Measurements from ENCODE around the gene MRPL41. TPM values are rescaled to one million over a fixed set of nuclear protein-coding genes. Genes with fewer than 3 reads are reported as not detected.

Gene MRPL41
- 100 to 1,000 TPM in 2 of 4 donors, 10 to 100 TPM in 2; 33.7 to 166 (median 109) TPM for polyA plus RNA-seq
- long read RNA-seq, donor 1, transcript MRPL41-201 (2 exons, 1,262 nt), result major isoform, 69 of 69 reads
- long read RNA-seq, donor 1, partial matches to known transcripts, result 0 of 69 reads
- long read RNA-seq, donor 1, other reads (novel, unspliced or antisense), result 0 of 69 reads
- long read RNA-seq, donor 2, transcript MRPL41-201 (2 exons, 1,262 nt), result major isoform, 24 of 29 reads
- long read RNA-seq, donor 2, partial matches to known transcripts, result 5 of 29 reads
- long read RNA-seq, donor 2, other reads (novel, unspliced or antisense), result 0 of 29 reads
- long read RNA-seq, donor 3, transcript MRPL41-201 (2 exons, 1,262 nt), result major isoform, 28 of 28 reads
- long read RNA-seq, donor 3, partial matches to known transcripts, result 0 of 28 reads
- long read RNA-seq, donor 3, other reads (novel, unspliced or antisense), result 0 of 28 reads
- long read RNA-seq, donor 4, result 0 reads
- long read RNA-seq, donor 5, transcript MRPL41-201 (2 exons, 1,262 nt), result major isoform, 25 of 30 reads
- long read RNA-seq, donor 5, partial matches to known transcripts, result 5 of 30 reads
- long read RNA-seq, donor 5, other reads (novel, unspliced or antisense), result 0 of 30 reads
- long read RNA-seq, donor 6, transcript MRPL41-201 (2 exons, 1,262 nt), result major isoform, 26 of 31 reads
- long read RNA-seq, donor 6, partial matches to known transcripts, result 5 of 31 reads
- long read RNA-seq, donor 6, other reads (novel, unspliced or antisense), result 0 of 31 reads
- long read RNA-seq, donor 7, result 0 reads
- long read RNA-seq, donor 8, transcript MRPL41-201 (2 exons, 1,262 nt), result major isoform, 9 of 9 reads
- long read RNA-seq, donor 8, partial matches to known transcripts, result 0 of 9 reads
- long read RNA-seq, donor 8, other reads (novel, unspliced or antisense), result 0 of 9 reads
- long read RNA-seq, donor 9, transcript MRPL41-201 (2 exons, 1,262 nt), result major isoform, 13 of 13 reads
- long read RNA-seq, donor 9, partial matches to known transcripts, result 0 of 13 reads
- long read RNA-seq, donor 9, other reads (novel, unspliced or antisense), result 0 of 13 reads
- long read RNA-seq, donor 10, transcript MRPL41-201 (2 exons, 1,262 nt), result major isoform, 55 of 60 reads
- long read RNA-seq, donor 10, partial matches to known transcripts, result 5 of 60 reads
- long read RNA-seq, donor 10, other reads (novel, unspliced or antisense), result 0 of 60 reads

DNA sequence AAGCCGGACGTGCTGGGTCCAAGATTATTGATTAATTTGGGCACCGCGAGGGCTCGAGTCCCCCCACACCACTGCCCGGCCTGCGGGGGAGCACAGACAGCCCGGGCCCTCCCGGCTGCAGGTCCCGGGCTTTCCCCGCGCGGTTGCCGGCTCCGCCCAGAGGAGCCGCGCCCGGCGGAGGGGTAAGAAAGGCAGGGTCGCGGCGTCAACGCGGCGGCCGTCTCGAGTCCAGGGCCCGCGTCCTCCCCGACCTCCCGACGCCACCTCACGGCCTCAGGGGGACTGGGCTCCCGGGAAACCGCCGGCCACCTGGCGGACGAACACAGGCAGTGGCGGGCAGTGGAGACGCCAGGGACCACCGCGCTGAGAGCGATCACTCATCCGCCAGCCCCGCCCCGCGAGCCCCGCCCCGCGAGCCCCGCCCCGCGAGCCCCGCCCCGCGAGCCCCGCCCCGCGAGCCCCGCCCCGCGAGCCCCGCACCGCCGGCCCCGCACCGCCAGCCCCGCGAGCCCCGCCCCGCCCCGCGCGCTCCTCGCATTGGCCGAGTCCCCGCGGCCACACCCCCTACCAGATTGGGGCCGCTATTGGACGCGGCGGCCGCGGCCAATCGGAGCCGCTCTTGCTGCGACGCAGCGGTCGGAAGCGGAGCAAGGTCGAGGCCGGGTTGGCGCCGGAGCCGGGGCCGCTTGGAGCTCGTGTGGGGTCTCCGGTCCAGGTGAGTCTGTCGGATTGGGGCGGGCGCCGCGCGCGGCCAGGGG lies at the start of gene MRPL41:
MRPL41 (plus strand) TSS at position 616 of the 758 bp plus-strand sequence. CDS start 203 bp downstream, outside the sequence.
- no peaks in the 10 kb centered on the region for H3K27me3 ChIP-seq (ENCODE audit: control insufficient read depth in 3 of 3, insufficient read depth in 3 of 3, low read length in 3 of 3)
- DNase-seq (peak; percentile 92 to 95), FAIRE-seq (no peak)
- peak within 1 kb of the TSS; percentile 70 to 82 (median 71) for H3K4me3 ChIP-seq (ENCODE audit: low read depth in 1 of 3, low read length in 3 of 3)
- H3K36me3 ChIP-seq (ENCODE audit: control insufficient read depth in 3 of 3, insufficient read depth in 2 of 3, low read depth in 1 of 3, low read length in 3 of 3), result peaks cover 0 to 32% (median 0%) of the 10 kb centered on the region in 3 donors
- H3K27ac ChIP-seq (ENCODE audit: low read depth in 1 of 3, low read length in 2 of 3), result peak within 1 kb of the TSS; percentile 67 to 88 (median 82)
- H3K9me3 ChIP-seq (ENCODE audit: control insufficient read depth in 2 of 2, insufficient read depth in 1 of 2, low read depth in 1 of 2, low read length in 1 of 2), result peaks cover 0 to 2% of the 10 kb centered on the region in 2 donors
- H3K4me1 ChIP-seq (ENCODE audit: control insufficient read depth in 3 of 3, insufficient read depth in 2 of 3, low read depth in 1 of 3, low read length in 2 of 3), result peaks cover 0 to 15% (median 4%) of the 10 kb centered on the region in 3 donors
- WGBS, 3 donors, result 0 to 1% (median 0%) methylated on average over 40 to 106 of the region's 106 CpGs

DNA sequence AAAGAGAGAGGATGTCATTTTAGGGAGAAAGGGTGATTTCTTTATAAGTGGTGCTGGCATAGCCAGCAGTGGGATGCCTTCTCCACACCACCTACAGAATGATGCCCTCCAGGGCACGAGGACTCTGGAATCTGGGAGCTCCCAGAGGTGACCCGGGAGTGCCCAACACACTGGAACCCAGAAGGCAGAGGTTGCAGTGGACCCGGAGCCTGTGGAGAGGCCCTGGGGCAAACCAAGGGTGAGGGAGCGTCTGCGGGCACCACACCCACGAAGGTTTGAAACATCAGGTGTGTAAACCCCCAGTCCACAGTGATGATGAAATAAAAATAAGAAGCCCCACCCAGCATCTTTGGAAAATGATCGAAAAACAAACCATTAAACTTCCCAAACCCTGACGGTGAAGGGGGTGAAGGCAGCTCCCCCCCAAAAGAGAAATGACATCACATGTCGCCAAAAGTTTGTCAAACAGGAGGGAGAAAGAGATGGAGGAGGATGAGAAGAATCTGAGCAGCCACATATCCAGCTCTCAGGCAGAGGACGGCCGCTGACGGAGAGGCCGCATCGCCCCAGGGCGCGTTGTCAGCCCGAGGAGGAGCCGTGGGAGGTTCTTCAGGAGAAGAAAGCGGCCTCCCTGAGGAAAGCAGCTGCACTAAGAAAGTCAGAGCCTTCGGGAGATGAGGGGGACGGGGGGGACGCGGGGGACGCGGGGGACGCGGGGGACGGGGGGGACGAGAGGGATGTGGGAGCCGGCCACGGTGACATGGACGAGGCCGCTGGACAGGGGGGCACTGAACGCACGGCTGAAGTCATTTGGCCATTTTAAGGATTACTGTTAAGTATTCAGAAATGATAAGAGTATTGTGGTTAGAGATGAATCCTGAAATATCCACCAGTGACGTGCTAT lies 49.4 kb upstream of the MRPL41 start:
- FAIRE-seq, result no peak
- no peaks in the 10 kb centered on the region for H3K27me3 ChIP-seq (ENCODE audit: control insufficient read depth in 3 of 3, insufficient read depth in 3 of 3, low read length in 3 of 3)
- no peak for DNase-seq
- 64 to 81% (median 64%) methylated on average over 29 to 36 of the region's 36 CpGs for WGBS, 3 donors
- no peak overlapping the region for H3K27ac ChIP-seq (ENCODE audit: low read depth in 1 of 3, low read length in 2 of 3)
- no peaks in the 10 kb centered on the region for H3K4me1 ChIP-seq (ENCODE audit: control insufficient read depth in 3 of 3, insufficient read depth in 2 of 3, low read depth in 1 of 3, low read length in 2 of 3)
- H3K36me3 ChIP-seq (ENCODE audit: control insufficient read depth in 3 of 3, insufficient read depth in 2 of 3, low read depth in 1 of 3, low read length in 3 of 3), result peaks cover 0 to 6% (median 0%) of the 10 kb centered on the region in 3 donors
- peaks cover 0 to 3% of the 10 kb centered on the region in 2 donors for H3K9me3 ChIP-seq (ENCODE audit: control insufficient read depth in 2 of 2, insufficient read depth in 1 of 2, low read depth in 1 of 2, low read length in 1 of 2)
- H3K4me3 ChIP-seq (ENCODE audit: low read depth in 1 of 3, low read length in 3 of 3), result no peak overlapping the region

DNA sequence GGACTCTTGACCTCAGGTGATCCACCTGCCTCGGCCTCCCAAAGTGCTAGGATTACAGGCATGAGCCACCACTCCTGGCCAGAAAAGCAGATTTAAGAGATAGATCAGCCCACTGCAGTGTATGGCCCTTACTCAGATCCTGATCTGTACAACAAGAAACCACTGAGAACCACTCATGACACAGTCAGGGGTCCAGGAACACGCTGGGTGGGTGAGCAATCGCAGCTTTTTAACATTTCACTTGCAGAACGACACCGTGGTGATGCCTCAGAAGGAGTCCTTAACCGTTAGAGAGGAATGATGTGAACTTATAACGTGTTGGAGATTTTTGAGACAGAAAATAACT lies 47.3 kb upstream of the MRPL41 start:
- FAIRE-seq (no peak), DNase-seq (no peak)
- H3K27ac ChIP-seq (ENCODE audit: low read depth in 1 of 3, low read length in 2 of 3), result no peak overlapping the region
- H3K4me1 ChIP-seq (ENCODE audit: control insufficient read depth in 3 of 3, insufficient read depth in 2 of 3, low read depth in 1 of 3, low read length in 2 of 3), result no peaks in the 10 kb centered on the region
- 88 to 90% (median 89%) methylated on average over 7 of the region's 7 CpGs for WGBS, 3 donors
- no peak overlapping the region for H3K4me3 ChIP-seq (ENCODE audit: low read depth in 1 of 3, low read length in 3 of 3)
- H3K36me3 ChIP-seq (ENCODE audit: control insufficient read depth in 3 of 3, insufficient read depth in 2 of 3, low read depth in 1 of 3, low read length in 3 of 3), result peaks cover 0 to 6% (median 0%) of the 10 kb centered on the region in 3 donors
- peaks cover 0 to 9% of the 10 kb centered on the region in 2 donors for H3K9me3 ChIP-seq (ENCODE audit: control insufficient read depth in 2 of 2, insufficient read depth in 1 of 2, low read depth in 1 of 2, low read length in 1 of 2)
- H3K27me3 ChIP-seq (ENCODE audit: control insufficient read depth in 3 of 3, insufficient read depth in 3 of 3, low read length in 3 of 3), result no peaks in the 10 kb centered on the region

DNA sequence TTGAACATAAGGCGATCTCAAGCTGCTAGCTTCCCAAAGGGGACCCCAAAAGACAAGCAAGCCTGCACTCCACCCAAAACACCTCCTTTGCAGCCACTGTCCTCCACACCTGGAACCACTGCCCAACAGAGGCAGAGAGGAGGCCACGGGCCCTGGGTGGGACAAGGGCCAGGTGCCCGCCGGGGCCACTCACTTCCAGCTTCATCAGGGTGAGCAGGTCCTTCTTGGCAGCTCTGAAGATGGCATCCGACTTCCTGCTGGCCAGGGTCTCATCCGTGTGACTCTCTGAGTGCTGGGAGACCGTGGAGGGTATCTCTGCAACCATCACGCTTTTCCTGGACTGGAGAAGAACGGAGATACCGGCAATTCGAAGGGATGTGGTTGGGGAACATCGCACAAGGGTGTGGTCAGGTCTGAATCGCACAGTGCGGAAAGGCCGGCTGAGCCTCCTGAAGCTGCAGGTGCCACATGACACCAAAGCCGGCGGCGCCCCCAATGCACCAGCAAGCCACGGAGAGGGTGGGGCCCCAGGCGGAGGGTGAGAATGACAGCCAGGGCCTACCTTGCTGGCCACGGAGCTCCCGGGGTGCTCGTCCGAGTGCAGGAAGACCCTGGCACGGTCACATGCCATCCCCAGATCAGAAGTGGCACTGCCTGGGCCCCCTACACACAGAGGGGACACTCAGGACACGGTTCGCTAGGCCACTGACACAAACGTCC lies 46.1 kb upstream of the MRPL41 start:
- no peak for FAIRE-seq
- no peaks in the 10 kb centered on the region for H3K27me3 ChIP-seq (ENCODE audit: control insufficient read depth in 3 of 3, insufficient read depth in 3 of 3, low read length in 3 of 3)
- H3K27ac ChIP-seq (ENCODE audit: low read depth in 1 of 3, low read length in 2 of 3), result no peak overlapping the region
- peaks cover 0 to 9% of the 10 kb centered on the region in 2 donors for H3K9me3 ChIP-seq (ENCODE audit: control insufficient read depth in 2 of 2, insufficient read depth in 1 of 2, low read depth in 1 of 2, low read length in 1 of 2)
- DNase-seq, result no peak
- peaks cover 0 to 2% (median 0%) of the 10 kb centered on the region in 3 donors for H3K36me3 ChIP-seq (ENCODE audit: control insufficient read depth in 3 of 3, insufficient read depth in 2 of 3, low read depth in 1 of 3, low read length in 3 of 3)
- no peaks in the 10 kb centered on the region for H3K4me1 ChIP-seq (ENCODE audit: control insufficient read depth in 3 of 3, insufficient read depth in 2 of 3, low read depth in 1 of 3, low read length in 2 of 3)
- 90 to 94% (median 92%) methylated on average over 28 of the region's 28 CpGs for WGBS, 3 donors
- no peak overlapping the region for H3K4me3 ChIP-seq (ENCODE audit: low read depth in 1 of 3, low read length in 3 of 3)

DNA sequence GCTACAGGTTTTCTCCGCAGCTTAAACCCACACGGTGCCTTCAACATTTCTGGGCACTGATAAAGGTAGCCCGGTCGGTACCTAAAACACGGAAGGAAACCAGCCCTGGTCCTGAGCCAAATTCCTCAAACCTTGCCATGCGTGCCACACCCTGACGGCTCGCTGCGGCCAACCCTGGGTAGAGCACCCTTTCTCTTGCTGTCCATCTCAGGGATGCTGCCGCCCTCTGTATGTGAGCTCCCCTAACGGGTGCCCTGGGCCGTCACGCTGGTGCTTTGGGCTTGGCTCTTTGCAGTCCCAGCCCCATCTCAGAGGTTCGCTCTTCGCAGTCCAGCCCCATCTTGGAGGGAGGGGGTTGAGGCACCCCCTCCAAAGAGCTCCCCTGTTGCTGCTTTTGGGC lies 45.4 kb upstream of the MRPL41 start:
- 66 to 90% (median 77%) methylated on average over 15 of the region's 15 CpGs for WGBS, 3 donors
- Histone ChIP-seq H3K4me1 (ENCODE audit: control insufficient read depth in 3 of 3, insufficient read depth in 2 of 3, low read depth in 1 of 3, low read length in 2 of 3) (no peaks in the 10 kb centered on the region), H3K27me3 (ENCODE audit: control insufficient read depth in 3 of 3, insufficient read depth in 3 of 3, low read length in 3 of 3) (no peaks in the 10 kb centered on the region), H3K27ac (ENCODE audit: low read depth in 1 of 3, low read length in 2 of 3) (no peak overlapping the region), H3K9me3 (ENCODE audit: control insufficient read depth in 2 of 2, insufficient read depth in 1 of 2, low read depth in 1 of 2, low read length in 1 of 2) (peaks cover 0 to 13% of the 10 kb centered on the region in 2 donors), H3K36me3 (ENCODE audit: control insufficient read depth in 3 of 3, insufficient read depth in 2 of 3, low read depth in 1 of 3, low read length in 3 of 3) (no peaks in the 10 kb centered on the region), H3K4me3 (ENCODE audit: low read depth in 1 of 3, low read length in 3 of 3) (no peak overlapping the region)
- FAIRE-seq (no peak), DNase-seq (no peak)

DNA sequence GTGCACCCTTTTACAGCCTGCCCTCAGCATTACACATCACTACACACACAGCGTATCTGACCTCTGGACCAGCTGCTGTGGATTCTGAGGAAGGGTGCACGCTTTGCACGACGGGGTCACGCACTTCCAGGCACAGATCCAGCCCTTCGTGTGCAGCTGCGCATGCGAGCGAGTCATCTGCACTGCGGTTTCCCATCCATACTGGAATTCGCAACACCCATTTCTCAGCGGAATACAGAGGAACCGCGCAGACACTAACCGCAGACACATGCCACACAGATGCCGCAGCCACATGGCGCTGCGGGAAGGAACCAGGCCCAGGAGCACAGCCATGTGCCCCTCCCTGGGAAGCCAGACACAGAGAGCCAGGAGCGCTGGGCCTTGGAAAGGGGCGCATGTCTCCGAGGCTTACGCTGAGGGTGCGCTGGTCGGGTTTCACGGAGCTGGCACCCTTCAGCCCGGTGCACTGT lies 44.9 kb upstream of the MRPL41 start:
- no peak for DNase-seq
- WGBS, 3 donors, result 82 to 87% (median 83%) methylated on average over 26 of the region's 26 CpGs
- no peak overlapping the region for H3K27ac ChIP-seq (ENCODE audit: low read depth in 1 of 3, low read length in 2 of 3)
- no peaks in the 10 kb centered on the region for H3K36me3 ChIP-seq (ENCODE audit: control insufficient read depth in 3 of 3, insufficient read depth in 2 of 3, low read depth in 1 of 3, low read length in 3 of 3)
- H3K9me3 ChIP-seq (ENCODE audit: control insufficient read depth in 2 of 2, insufficient read depth in 1 of 2, low read depth in 1 of 2, low read length in 1 of 2), result peaks cover 0 to 15% of the 10 kb centered on the region in 2 donors
- no peaks in the 10 kb centered on the region for H3K4me1 ChIP-seq (ENCODE audit: control insufficient read depth in 3 of 3, insufficient read depth in 2 of 3, low read depth in 1 of 3, low read length in 2 of 3)
- no peaks in the 10 kb centered on the region for H3K27me3 ChIP-seq (ENCODE audit: control insufficient read depth in 3 of 3, insufficient read depth in 3 of 3, low read length in 3 of 3)
- FAIRE-seq, result no peak
- no peak overlapping the region for H3K4me3 ChIP-seq (ENCODE audit: low read depth in 1 of 3, low read length in 3 of 3)

DNA sequence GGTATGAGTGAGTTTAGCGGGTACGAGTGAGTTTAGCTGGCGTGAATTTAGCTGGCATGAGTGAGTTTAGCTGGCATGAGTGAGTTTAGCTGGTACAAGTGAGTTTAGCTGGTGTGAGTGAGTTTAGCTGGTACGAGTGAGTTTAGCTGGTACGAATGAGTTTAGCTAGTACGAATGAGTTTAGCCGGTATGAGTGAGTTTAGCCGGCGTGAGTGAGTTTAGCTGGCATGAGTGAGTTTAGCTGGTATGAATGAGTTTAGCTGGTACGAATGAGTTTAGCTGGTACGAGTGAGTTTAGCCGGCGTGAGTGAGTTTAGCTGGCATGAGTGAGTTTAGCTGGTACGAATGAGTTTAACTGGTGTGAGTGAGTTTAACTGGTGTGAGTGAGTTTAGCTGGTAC lies 42.5 kb upstream of the MRPL41 start:
- Histone ChIP-seq H3K9me3 (ENCODE audit: control insufficient read depth in 2 of 2, insufficient read depth in 1 of 2, low read depth in 1 of 2, low read length in 1 of 2) (peaks cover 0 to 15% of the 10 kb centered on the region in 2 donors), H3K27ac (ENCODE audit: low read depth in 1 of 3, low read length in 2 of 3) (no peak overlapping the region), H3K36me3 (ENCODE audit: control insufficient read depth in 3 of 3, insufficient read depth in 2 of 3, low read depth in 1 of 3, low read length in 3 of 3) (peaks cover 0 to 6% (median 0%) of the 10 kb centered on the region in 3 donors), H3K4me3 (ENCODE audit: low read depth in 1 of 3, low read length in 3 of 3) (no peak overlapping the region), H3K4me1 (ENCODE audit: control insufficient read depth in 3 of 3, insufficient read depth in 2 of 3, low read depth in 1 of 3, low read length in 2 of 3) (no peaks in the 10 kb centered on the region), H3K27me3 (ENCODE audit: control insufficient read depth in 3 of 3, insufficient read depth in 3 of 3, low read length in 3 of 3) (no peaks in the 10 kb centered on the region)
- WGBS, 3 donors, result 81 to 92% (median 87%) methylated on average over 14 of the region's 14 CpGs
- no peak for DNase-seq
- FAIRE-seq, result no peak
